ENCODE data around the gene SLC17A7. TPM values are rescaled to one million over a fixed set of nuclear protein-coding genes. Genes with fewer than 3 reads are reported as not detected.

Gene SLC17A7
- total and polyA plus RNA-seq, 2 donors (not counting 3 experiments of a cell fraction or from before 2014, with no cell fraction given): 0.07 to 0.13 TPM

GRCh38 chr19:49438261-49438660 lies 3.1 kb downstream of the SLC17A7 start:
- Histone ChIP-seq H3K4me1 (ENCODE audit: control insufficient read depth, extremely low read depth, insufficient read depth, low read length) (peaks cover 3% of the 10 kb centered on the region), H3K36me3 (ENCODE audit: control insufficient read depth in 2 of 2, extremely low read depth in 1 of 2, insufficient read depth in 2 of 2, low read length in 2 of 2) (no peaks in the 10 kb centered on the region), H3K4me2 (ENCODE audit: insufficient read depth, low read length) (no peak overlapping the region), H3K27me3 (ENCODE audit: control insufficient read depth in 2 of 2, insufficient read depth in 2 of 2, low read length in 2 of 2) (peaks cover 69 to 79% of the 10 kb centered on the region in 2 experiments), H3K4me3 (replicated peaks in 1 of 3; ENCODE audit: insufficient read depth in 1 of 3, low read depth in 1 of 3, low read length in 3 of 3) (no peak overlapping the region), H3K9me1 (replicated peaks; ENCODE audit: control insufficient read depth, extremely low read depth, insufficient read depth, low read length) (no peaks in the 10 kb centered on the region), H3K9ac (replicated peaks; ENCODE audit: extremely low read depth, insufficient read depth, low read length) (no peak overlapping the region), H3K9me3 (replicated peaks; ENCODE audit: control insufficient read depth, insufficient read depth, low read length) (no peaks in the 10 kb centered on the region), H3K27ac (ENCODE audit: insufficient read depth, low read depth, low read length) (no peak overlapping the region), H4K20me1 (replicated peaks; ENCODE audit: control insufficient read depth, extremely low read depth, insufficient read depth, low read length) (no peaks in the 10 kb centered on the region), H2AFZ (ENCODE audit: low read depth, low read length) (no peak overlapping the region), H3K79me2 (ENCODE audit: control insufficient read depth, insufficient read depth, low read length) (no peaks in the 10 kb centered on the region)
- dilution Hi-C loops (cut with MboI; ENCODE audit: extremely low pct_ligation_motif_present, low sequenced_read_pairs): no loop called here
- FAIRE-seq: no peak
- TF ChIP-seq POLR2A (IDR thresholded peaks at IDR 0.05; ENCODE audit: low read depth, low read length): no peak
- TF ChIP-seq MYC (IDR thresholded peaks at IDR 0.05; ENCODE audit: low read depth, low read length): no peak
- no peak for TF ChIP-seq CTCF (IDR thresholded peaks at IDR 0.05; ENCODE audit: extremely low read depth in 1 of 2, insufficient read depth in 1 of 2, low read depth in 1 of 2, low read length in 2 of 2)
- TF ChIP-seq JUN (IDR thresholded peaks at IDR 0.05; ENCODE audit: borderline replicate concordance, insufficient read depth, insufficient read length, low read depth): no peak
- TF ChIP-seq GATA2 (IDR thresholded peaks at IDR 0.05; ENCODE audit: insufficient read depth, insufficient read length, low read depth, low read length): no peak
- TF ChIP-seq POLR2AphosphoS5 (IDR thresholded peaks at IDR 0.05; ENCODE audit: insufficient read depth, low read depth, low read length): no peak
- TF ChIP-seq EZH2 (IDR thresholded peaks at IDR 0.05; ENCODE audit: borderline replicate concordance, low read depth, low read length, severe bottlenecking): no peak
- CTCF ChIA-PET: no interaction called here
- DNase-seq (ENCODE audit: low read depth, low spot score): no peak
- no TSS peak for BruUV-seq (replicated peaks)
- POLR2A ChIA-PET: no interaction called here
- intact Hi-C loops (cut with micrococcal nuclease): no loop called here
